ENCODE results near the gene STAC2.

Gene STAC2

GRCh38 chr17:39222151-39222550 is 3.6 kb downstream of the STAC2 start:
- Histone ChIP-seq H3K27ac (ENCODE audit: low read length) (no peak overlapping the region), H3F3A (ENCODE audit: insufficient read depth, low read length) (no peaks in the 10 kb centered on the region), H3K79me2 (ENCODE audit: low read length) (no peaks in the 10 kb centered on the region), H3K4me3 (ENCODE audit: low read length) (no peak overlapping the region), H4K20me1 (ENCODE audit: insufficient read depth, low read length) (no peaks in the 10 kb centered on the region), H3K9ac (ENCODE audit: low read length) (no peak overlapping the region), H3K4me1 (ENCODE audit: low read length) (no peaks in the 10 kb centered on the region), H2AFZ (ENCODE audit: low read length) (no peak overlapping the region), H3K27me3 (replicated peaks; ENCODE audit: insufficient read depth, low read length) (peaks cover 53% of the 10 kb centered on the region), H3K9me3 (replicated peaks; ENCODE audit: insufficient read depth, low read length) (no peaks in the 10 kb centered on the region), H3K9me2 (replicated peaks; ENCODE audit: insufficient read depth, low read length) (no peaks in the 10 kb centered on the region), H3K4me2 (ENCODE audit: low read depth, low read length) (no peak overlapping the region), H3K36me3 (replicated peaks; ENCODE audit: insufficient read depth, low read length) (no peaks in the 10 kb centered on the region)
- no peak for DNase-seq
- TF ChIP-seq EZH2 (optimal IDR thresholded peaks at IDR 0.05; ENCODE audit: low read depth, low read length) (no peak), CTCF (IDR thresholded peaks at IDR 0.05; ENCODE audit: low read length) (no peak), EZH2phosphoT487 (IDR thresholded peaks at IDR 0.05; ENCODE audit: low read length) (no peak)

DNA sequence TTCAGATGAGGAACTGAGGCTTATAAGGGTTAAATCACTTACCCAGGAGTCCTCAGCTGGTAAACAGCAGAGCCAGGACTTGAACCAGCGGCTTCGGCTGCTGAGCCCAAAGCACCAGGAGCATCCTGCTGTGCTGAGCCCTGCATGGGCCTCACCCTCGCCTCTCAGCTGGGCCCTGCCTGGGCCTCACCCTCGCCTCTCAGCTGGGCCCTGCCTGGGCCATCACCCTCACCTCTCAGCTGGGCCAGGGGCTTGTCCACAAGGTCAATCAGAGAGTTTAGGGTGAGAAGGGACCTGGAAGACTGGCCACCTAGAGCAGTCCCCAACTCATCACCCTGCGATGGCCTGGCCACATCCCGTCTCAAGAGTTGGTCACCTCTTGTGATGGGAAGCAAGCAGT is 4.2 kb downstream of the STAC2 start:
- DNase-seq = no peak
- Histone ChIP-seq H3K9ac (ENCODE audit: low read length) (no peak overlapping the region), H4K20me1 (ENCODE audit: insufficient read depth, low read length) (no peaks in the 10 kb centered on the region), H2AFZ (ENCODE audit: low read length) (no peak overlapping the region), H3K4me2 (ENCODE audit: low read depth, low read length) (no peak overlapping the region), H3K4me3 (ENCODE audit: low read length) (no peak overlapping the region), H3F3A (ENCODE audit: insufficient read depth, low read length) (no peaks in the 10 kb centered on the region), H3K27ac (ENCODE audit: low read length) (no peak overlapping the region), H3K79me2 (ENCODE audit: low read length) (no peaks in the 10 kb centered on the region), H3K9me3 (replicated peaks; ENCODE audit: insufficient read depth, low read length) (no peaks in the 10 kb centered on the region), H3K4me1 (ENCODE audit: low read length) (no peaks in the 10 kb centered on the region), H3K9me2 (replicated peaks; ENCODE audit: insufficient read depth, low read length) (no peaks in the 10 kb centered on the region), H3K27me3 (replicated peaks; ENCODE audit: insufficient read depth, low read length) (peaks cover 50% of the 10 kb centered on the region), H3K36me3 (replicated peaks; ENCODE audit: insufficient read depth, low read length) (no peaks in the 10 kb centered on the region)
- TF ChIP-seq CTCF (IDR thresholded peaks at IDR 0.05; ENCODE audit: low read length) = no peak
- TF ChIP-seq EZH2 (optimal IDR thresholded peaks at IDR 0.05; ENCODE audit: low read depth, low read length) = no peak
- TF ChIP-seq EZH2phosphoT487 (IDR thresholded peaks at IDR 0.05; ENCODE audit: low read length) = no peak

DNA sequence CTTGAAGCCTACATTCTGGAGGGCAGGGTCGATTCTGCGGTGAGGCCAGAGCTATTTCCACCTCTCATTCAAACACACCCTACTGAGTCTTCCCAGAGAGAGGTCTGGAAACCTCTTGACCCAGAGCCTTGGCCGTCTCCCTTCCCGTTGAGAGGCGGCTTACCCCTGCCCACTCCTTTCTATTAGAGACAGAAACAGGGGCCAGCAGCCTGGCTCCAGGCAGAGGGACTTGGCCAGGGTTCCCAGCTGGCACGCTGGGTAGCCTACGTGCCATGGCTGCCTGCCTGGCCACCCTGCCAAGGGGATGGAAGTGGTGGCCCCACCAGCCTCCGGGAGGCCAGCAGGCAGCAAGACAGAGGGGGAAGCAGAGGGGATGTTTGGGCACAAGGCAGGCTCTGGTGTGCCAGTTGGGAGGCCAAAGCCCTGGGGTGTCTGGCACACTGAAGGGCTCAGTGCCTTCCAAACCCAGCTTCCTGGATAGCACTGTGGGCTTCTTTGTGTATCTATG is 6.0 kb downstream of the STAC2 start:
- Histone ChIP-seq H3K4me2 (ENCODE audit: low read depth, low read length) (no peak overlapping the region), H3K9me2 (replicated peaks; ENCODE audit: insufficient read depth, low read length) (no peaks in the 10 kb centered on the region), H3K27me3 (replicated peaks; ENCODE audit: insufficient read depth, low read length) (peaks cover 43% of the 10 kb centered on the region)

More for the DNA sequence above, 6.0 kb downstream of the STAC2 start:
- no peak for DNase-seq
- Histone ChIP-seq H2AFZ (ENCODE audit: low read length) (no peak overlapping the region), H3F3A (ENCODE audit: insufficient read depth, low read length) (no peaks in the 10 kb centered on the region), H3K79me2 (ENCODE audit: low read length) (no peaks in the 10 kb centered on the region), H3K36me3 (replicated peaks; ENCODE audit: insufficient read depth, low read length) (no peaks in the 10 kb centered on the region), H3K9ac (ENCODE audit: low read length) (no peak overlapping the region), H4K20me1 (ENCODE audit: insufficient read depth, low read length) (no peaks in the 10 kb centered on the region), H3K4me3 (ENCODE audit: low read length) (no peak overlapping the region), H3K9me3 (replicated peaks; ENCODE audit: insufficient read depth, low read length) (no peaks in the 10 kb centered on the region), H3K27ac (ENCODE audit: low read length) (no peak overlapping the region), H3K4me1 (ENCODE audit: low read length) (no peaks in the 10 kb centered on the region)
- no peak for TF ChIP-seq EZH2 (optimal IDR thresholded peaks at IDR 0.05; ENCODE audit: low read depth, low read length)
- TF ChIP-seq EZH2phosphoT487 (IDR thresholded peaks at IDR 0.05; ENCODE audit: low read length) = no peak
- no peak for TF ChIP-seq CTCF (IDR thresholded peaks at IDR 0.05; ENCODE audit: low read length)

Data from MM.1S (cell line).